ENCODE measurements around the gene HEMK1. TPM values are rescaled to one million over a fixed set of nuclear protein-coding genes. Genes with fewer than 3 reads are reported as not detected.
A peak's percentile ranks its signal among the peaks of the same experiment; 100 is the strongest.

The HEMK1 gene
- total RNA-seq, 1 donor from 2014 or later: 29.3 TPM

GRCh38 chr3:50542177-50543034 is 26.9 kb upstream of the HEMK1 start:
- DNase-seq (ENCODE audit: low spot score): peak; percentile 68

GRCh38 chr3:50545781-50546180 is 23.5 kb upstream of the HEMK1 start:
- DNase-seq (ENCODE audit: low spot score): no peak

- no peak for DNase-seq (ENCODE audit: low spot score)
Measured at GRCh38 chr3:50549226-50549625, 20.1 kb upstream of the HEMK1 start.

GRCh38 chr3:50550079-50550736 is 19.1 kb upstream of the HEMK1 start:
- peak; percentile 40 for DNase-seq (ENCODE audit: low spot score)

- no peak for DNase-seq (ENCODE audit: low spot score)
Measured at GRCh38 chr3:50551054-50551659, 18.2 kb upstream of the HEMK1 start.

GRCh38 chr3:50551681-50552435 is 17.5 kb upstream of the HEMK1 start:
- no peak for DNase-seq (ENCODE audit: low spot score)

- no peak for DNase-seq (ENCODE audit: low spot score)
Measured at GRCh38 chr3:50552598-50552997, 16.7 kb upstream of the HEMK1 start.

- DNase-seq (ENCODE audit: low spot score): no peak
Measured at GRCh38 chr3:50554553-50554952, 14.8 kb upstream of the HEMK1 start.

GRCh38 chr3:50557106-50557505 is 12.2 kb upstream of the HEMK1 start:
- DNase-seq (ENCODE audit: low spot score): no peak

GRCh38 chr3:50557915-50558314 is 11.4 kb upstream of the HEMK1 start:
- DNase-seq (ENCODE audit: low spot score): no peak

- no peak for DNase-seq (ENCODE audit: low spot score)
Measured at GRCh38 chr3:50559702-50560101, 9.6 kb upstream of the HEMK1 start.

- DNase-seq (ENCODE audit: low spot score): no peak
Measured at GRCh38 chr3:50562861-50563260, 6.5 kb upstream of the HEMK1 start.

- DNase-seq (ENCODE audit: low spot score): no peak
Measured at GRCh38 chr3:50563867-50564266, 5.5 kb upstream of the HEMK1 start.

GRCh38 chr3:50564321-50564720 is 5.0 kb upstream of the HEMK1 start:
- no peak for DNase-seq (ENCODE audit: low spot score)

GRCh38 chr3:50567011-50567385 is 2.3 kb upstream of the HEMK1 start:
- DNase-seq (ENCODE audit: low spot score): no peak

- peak; percentile 92 for DNase-seq (ENCODE audit: low spot score)
Measured at GRCh38 chr3:50567386-50568167, 1.7 kb upstream of the HEMK1 start, which contains the start of gene C3orf18. Gene C3orf18 (minus strand): TSS chr3:50567747. CDS start chr3:50565699, 2,048 bp downstream.

GRCh38 chr3:50570508-50571279 is 1.4 kb downstream of the HEMK1 start:
- DNase-seq (ENCODE audit: low spot score): no peak

GRCh38 chr3:50571486-50571885 is 2.2 kb downstream of the HEMK1 start:
- DNase-seq (ENCODE audit: low spot score): no peak

GRCh38 chr3:50572158-50572557 is 2.8 kb downstream of the HEMK1 start:
- peak; percentile 76 for DNase-seq (ENCODE audit: low spot score)

GRCh38 chr3:50572801-50573371 is 3.6 kb downstream of the HEMK1 start:
- DNase-seq (ENCODE audit: low spot score): no peak
